SK-N-SH treated with all-trans-retinoic acid at 6 μM for 48 hours (cell line): Measurements from ENCODE around the gene CYP2C18.

Source experiments
- BACH2 ChIP-seq: fragments of 250-450 bp; sonication (Bioruptor Pico); IDR thresholded peaks from 2 replicates; pipeline ENCODE4 v1.9.0; 2021; ENCODE audit warnings: mild to moderate bottlenecking, borderline replicate concordance
- ZFP3 ChIP-seq: fragments of 250-450 bp; sonication (Bioruptor Pico); IDR thresholded peaks from 2 replicates; pipeline ENCODE4 v1.5.0; 2020; ENCODE audit warnings: mild to moderate bottlenecking, moderate library complexity

DNA sequence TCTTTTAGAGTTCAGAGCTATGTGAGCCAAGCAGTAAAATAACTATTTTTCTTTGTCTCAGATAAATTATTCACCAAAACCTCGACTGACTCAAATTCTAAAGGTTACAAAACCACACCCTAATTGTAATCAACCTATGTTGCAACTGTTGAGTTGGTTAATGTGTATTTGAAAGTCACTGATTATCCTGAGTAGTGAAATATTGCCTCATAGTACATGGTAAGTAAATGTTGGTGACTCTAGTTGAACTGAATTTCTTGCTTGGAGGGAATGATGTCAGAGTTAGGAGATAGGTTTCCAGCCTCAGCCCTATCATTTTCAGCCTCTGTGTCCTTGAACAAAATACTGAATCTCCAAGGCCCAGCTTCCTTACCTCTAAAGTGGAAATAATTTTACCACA, 3.0 kb upstream of the CYP2C18 start:
- TF ChIP-seq ZFP3 (no peak), BACH2 (CRISPR knock-in tag) (no peak)
